DND-41 (cell line): ENCODE data around the gene SENP7.

Experiments
- ATAC-seq: fragments of 200-7000 bp; cut with Tn5 transposase; 3 replicates; pipeline ENCODE4 v1.9.1; 2021; ENCODE audit warnings: low read depth; ENCODE audit not compliant: insufficient read depth
- DNase-seq: peaks from one replicate; pipeline ENCODE4 v3.0.0-alpha.2; 2020
- H2AFZ ChIP-seq: 2 replicates; pipeline ENCODE4 v1.6.0; 2012; ENCODE audit warnings: low read depth, low read length
- H3K27ac ChIP-seq: 2 replicates; pipeline ENCODE4 v1.5.1; 2012; ENCODE audit warnings: low read length, inconsistent platforms
- H3K27me3 ChIP-seq: fragments of 200-600 bp; sonication (generic); 2 replicates; pipeline ENCODE4 v1.6.0; 2012; ENCODE audit warnings: low read length, mild to moderate bottlenecking, inconsistent platforms; ENCODE audit not compliant: insufficient read depth, poor library complexity
- H3K36me3 ChIP-seq: 2 replicates; pipeline ENCODE4 v1.5.1; 2012; ENCODE audit warnings: low read length, inconsistent platforms; ENCODE audit not compliant: insufficient read depth
- H3K4me1 ChIP-seq: 2 replicates; pipeline ENCODE4 v1.5.1; 2012; ENCODE audit warnings: mild to moderate bottlenecking, low read length; ENCODE audit not compliant: insufficient read depth
- H3K4me2 ChIP-seq: 2 replicates; pipeline ENCODE4 v1.6.0; 2012; ENCODE audit warnings: mild to moderate bottlenecking, moderate library complexity, low read length, inconsistent platforms; ENCODE audit not compliant: insufficient read depth
- H3K4me3 ChIP-seq, 2 experiments: fragments of 200-600 bp in 1 of 2; shearing (Covaris generic) in 1 of 2; 2 replicates each; pipeline ENCODE4 v1.5.1; 2012 to 2016; ENCODE audit warnings: inconsistent platforms in 2 of 2, low read length in 2 of 2, mild to moderate bottlenecking in 2 of 2, low read depth in 1 of 2, moderate library complexity in 1 of 2
- H3K79me2 ChIP-seq: 2 replicates; pipeline ENCODE4 v1.6.0; 2012; ENCODE audit warnings: low read length, inconsistent platforms; ENCODE audit not compliant: insufficient read depth
- H3K9ac ChIP-seq: 2 replicates; pipeline ENCODE4 v1.6.0; 2012; ENCODE audit warnings: low read depth, mild to moderate bottlenecking, inconsistent platforms, low read length, moderate library complexity
- H3K9me3 ChIP-seq: 2 replicates; pipeline ENCODE4 v1.5.1; 2012; ENCODE audit warnings: low read length, moderate library complexity, mild to moderate bottlenecking, inconsistent platforms; ENCODE audit not compliant: insufficient read depth, severe bottlenecking
- H4K20me1 ChIP-seq: 2 replicates; pipeline ENCODE4 v1.6.0; 2012; ENCODE audit warnings: low read length; ENCODE audit not compliant: insufficient read depth
- EZH2 ChIP-seq: IDR thresholded peaks from 3 replicates; pipeline ENCODE4 v1.6.1; 2012; ENCODE audit warnings: borderline replicate concordance, low read depth, mild to moderate bottlenecking, moderate library complexity, low read length, inconsistent platforms; ENCODE audit not compliant: severe bottlenecking
- TF ChIP-seq, protein P1 (sequence below): IDR thresholded peaks from 2 replicates; pipeline ENCODE4 v1.5.1; 2012; ENCODE audit warnings: borderline replicate concordance, low read length, moderate library complexity, mild to moderate bottlenecking; ENCODE audit not compliant: poor library complexity, severe bottlenecking; ENCODE audit errors: extremely low read depth

Gene SENP7

DNA sequence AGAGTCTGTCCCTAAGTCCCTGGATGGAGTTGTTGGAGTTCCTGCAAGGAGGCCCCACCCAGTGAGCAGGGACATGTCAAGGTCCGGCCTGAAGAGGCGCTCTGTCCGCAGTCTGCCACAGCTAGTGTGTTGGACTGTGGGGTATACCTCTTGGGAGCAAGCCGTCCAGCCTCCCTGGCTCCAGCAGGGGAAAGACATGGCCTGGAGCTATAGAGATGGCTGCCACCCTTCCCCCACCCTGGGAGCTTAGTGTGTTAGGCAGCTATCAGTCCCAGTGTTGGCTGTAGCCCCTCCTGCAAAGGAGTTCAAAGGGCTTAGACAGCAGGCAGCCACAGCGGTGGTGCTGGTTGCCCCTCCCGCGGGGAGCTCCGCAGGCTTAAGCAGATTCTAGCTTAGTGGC, 212.9 kb downstream of the SENP7 start:
- Histone ChIP-seq H3K27ac (no peak overlapping the region), H3K27me3 (no peaks in the 10 kb centered on the region), H3K36me3 (no peaks in the 10 kb centered on the region), H3K4me2 (no peak overlapping the region), H3K9ac (no peak overlapping the region), H3K4me1 (no peaks in the 10 kb centered on the region), H2AFZ (no peak overlapping the region), H3K4me3 (no peak overlapping the region), H3K79me2 (no peaks in the 10 kb centered on the region), H4K20me1 (no peaks in the 10 kb centered on the region), H3K9me3 (no peaks in the 10 kb centered on the region)
- no peak for ATAC-seq
- TF ChIP-seq, protein P1, sequence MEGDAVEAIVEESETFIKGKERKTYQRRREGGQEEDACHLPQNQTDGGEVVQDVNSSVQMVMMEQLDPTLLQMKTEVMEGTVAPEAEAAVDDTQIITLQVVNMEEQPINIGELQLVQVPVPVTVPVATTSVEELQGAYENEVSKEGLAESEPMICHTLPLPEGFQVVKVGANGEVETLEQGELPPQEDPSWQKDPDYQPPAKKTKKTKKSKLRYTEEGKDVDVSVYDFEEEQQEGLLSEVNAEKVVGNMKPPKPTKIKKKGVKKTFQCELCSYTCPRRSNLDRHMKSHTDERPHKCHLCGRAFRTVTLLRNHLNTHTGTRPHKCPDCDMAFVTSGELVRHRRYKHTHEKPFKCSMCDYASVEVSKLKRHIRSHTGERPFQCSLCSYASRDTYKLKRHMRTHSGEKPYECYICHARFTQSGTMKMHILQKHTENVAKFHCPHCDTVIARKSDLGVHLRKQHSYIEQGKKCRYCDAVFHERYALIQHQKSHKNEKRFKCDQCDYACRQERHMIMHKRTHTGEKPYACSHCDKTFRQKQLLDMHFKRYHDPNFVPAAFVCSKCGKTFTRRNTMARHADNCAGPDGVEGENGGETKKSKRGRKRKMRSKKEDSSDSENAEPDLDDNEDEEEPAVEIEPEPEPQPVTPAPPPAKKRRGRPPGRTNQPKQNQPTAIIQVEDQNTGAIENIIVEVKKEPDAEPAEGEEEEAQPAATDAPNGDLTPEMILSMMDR: no peak
- TF ChIP-seq EZH2: no peak
- no peak for DNase-seq

DNA sequence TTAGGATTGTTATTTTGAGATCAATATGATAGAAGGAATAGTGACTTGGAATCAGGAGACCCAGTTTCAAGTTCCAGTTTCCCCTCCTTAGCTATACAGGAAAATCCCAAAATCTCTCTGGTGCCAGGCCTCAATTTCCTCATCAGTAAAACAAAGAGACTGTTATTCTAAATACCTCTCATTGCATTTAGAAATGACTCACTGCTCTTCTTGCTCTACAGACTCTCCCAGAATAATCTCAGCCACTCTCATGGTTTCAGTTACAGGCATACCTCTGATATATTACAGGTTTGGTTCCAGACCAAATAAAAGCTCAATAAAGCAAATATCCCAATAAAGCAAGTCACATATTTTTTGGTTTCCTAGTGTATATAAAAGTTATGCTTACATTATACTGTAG, 221.0 kb downstream of the SENP7 start:
- TF ChIP-seq, protein P1: no peak
- TF ChIP-seq EZH2: no peak
- Histone ChIP-seq H4K20me1 (no peaks in the 10 kb centered on the region), H2AFZ (no peak overlapping the region), H3K36me3 (no peaks in the 10 kb centered on the region), H3K79me2 (no peaks in the 10 kb centered on the region), H3K27me3 (no peaks in the 10 kb centered on the region), H3K4me3 (no peak overlapping the region), H3K4me2 (no peak overlapping the region), H3K4me1 (no peaks in the 10 kb centered on the region), H3K9ac (no peak overlapping the region), H3K27ac (no peak overlapping the region), H3K9me3 (no peaks in the 10 kb centered on the region)
- DNase-seq (no peak), ATAC-seq (no peak)

DNA sequence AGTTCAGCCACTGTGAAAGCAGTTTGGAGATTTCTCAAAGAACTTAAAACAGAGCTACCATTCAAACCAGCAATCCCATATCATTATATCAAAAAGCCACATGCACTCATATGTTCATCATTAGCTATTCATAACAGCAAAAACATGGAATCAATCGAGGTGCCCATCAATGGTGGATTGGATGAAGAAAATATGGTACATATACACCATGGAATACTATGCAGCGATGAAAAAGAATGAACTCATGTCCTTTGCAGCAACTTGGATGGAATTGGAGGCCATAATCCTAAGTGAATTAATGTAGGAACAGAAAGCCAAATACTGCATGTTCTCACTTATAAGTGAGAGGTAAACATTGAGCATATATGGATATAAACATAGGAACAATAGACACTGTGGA, 224.7 kb downstream of the SENP7 start:
- Histone ChIP-seq H3K4me3 (no peak overlapping the region), H3K4me1 (no peaks in the 10 kb centered on the region), H3K4me2 (no peak overlapping the region), H3K79me2 (no peaks in the 10 kb centered on the region), H2AFZ (no peak overlapping the region), H3K27ac (no peak overlapping the region), H3K9ac (no peak overlapping the region), H3K9me3 (no peaks in the 10 kb centered on the region), H3K36me3 (no peaks in the 10 kb centered on the region), H4K20me1 (no peaks in the 10 kb centered on the region), H3K27me3 (no peaks in the 10 kb centered on the region)
- no peak for DNase-seq
- no peak for TF ChIP-seq EZH2
- TF ChIP-seq, protein P1: no peak
- ATAC-seq: no peak

DNA sequence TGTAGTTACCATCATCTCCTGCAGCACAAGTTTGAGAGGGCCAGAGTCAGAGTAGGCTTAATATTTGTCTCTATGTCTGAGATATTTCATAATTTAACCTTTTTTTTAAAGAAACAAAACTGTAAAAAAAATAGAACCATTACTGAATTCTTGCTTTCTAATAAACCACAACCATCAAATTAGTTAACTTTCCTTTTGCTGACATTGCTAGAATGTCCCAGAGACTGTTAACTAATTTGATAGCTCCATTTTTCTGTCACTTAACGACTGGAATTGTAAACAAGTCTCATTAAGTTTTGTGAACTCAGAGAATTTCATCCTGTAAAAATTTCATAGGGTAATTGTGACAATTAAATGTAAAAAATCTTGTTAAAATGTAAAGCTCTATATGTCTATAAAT, 228.3 kb downstream of the SENP7 start:
- H3K27me3 ChIP-seq: no peaks in the 10 kb centered on the region
- ATAC-seq: no peak
- no peaks in the 10 kb centered on the region for H3K79me2 ChIP-seq
- no peak overlapping the region for H3K27ac ChIP-seq
- no peaks in the 10 kb centered on the region for H3K36me3 ChIP-seq
- H3K9me3 ChIP-seq: no peaks in the 10 kb centered on the region
- DNase-seq: no peak
- H3K9ac ChIP-seq: no peak overlapping the region
- TF ChIP-seq, protein P1: no peak
- no peak for TF ChIP-seq EZH2
- no peaks in the 10 kb centered on the region for H4K20me1 ChIP-seq
- H3K4me3 ChIP-seq: no peak overlapping the region
- no peak overlapping the region for H3K4me2 ChIP-seq
- no peaks in the 10 kb centered on the region for H3K4me1 ChIP-seq
- H2AFZ ChIP-seq: no peak overlapping the region
